Gastrocnemius medialis (tissue), 4 donors: ENCODE measurements around the gene ZNF563. TPM values are rescaled to one million over a fixed set of nuclear protein-coding genes. Genes with fewer than 3 reads are reported as not detected.
"Not testable (repeated sequence)": the region's sequence is repeated elsewhere in the genome, so short reads cannot be mapped to it uniquely, and the experiment has no call there.

ENCODE experiments used
- ATAC-seq, 2 donors: fragments of 150-250 bp; one replicate each; pipeline ENCODE4 v1.9.1; 2016
- DNase-seq, 2 donors: peaks; one replicate each; pipeline ENCODE4 v3.0.0-alpha.2; 2019
- H3K27ac ChIP-seq, 4 donors: fragments of 200-600 bp; sonication (generic); 1 replicate in 1 of 4; 2 replicates in 3 of 4; pipeline ENCODE4 v1.5.1; 2016 to 2018; ENCODE audit warnings: mild to moderate bottlenecking in 2 of 4, moderate library complexity in 1 of 4
- H3K27me3 ChIP-seq, 3 donors: fragments of 200-600 bp; sonication (generic) in 2 of 3; 1 replicate in 1 of 3; 2 replicates in 2 of 3; pipeline versions ENCODE4 v1.5.1 to v1.6.0; 2016 to 2019; ENCODE audit warnings: mild to moderate bottlenecking in 1 of 3, moderate library complexity in 1 of 3
- H3K36me3 ChIP-seq, 2 donors: fragments of 200-600 bp; sonication (generic) in 1 of 2; one replicate each; pipeline ENCODE4 v1.5.1; 2017 to 2018
- H3K4me1 ChIP-seq, 2 donors: fragments of 200-600 bp; sonication (generic) in 1 of 2; one replicate each; pipeline ENCODE4 v1.5.1; 2016 to 2017; ENCODE audit warnings: mild to moderate bottlenecking in 2 of 2
- H3K4me3 ChIP-seq, 4 donors: fragments of 200-600 bp; sonication (generic) in 3 of 4; 1 replicate in 1 of 4; 2 replicates in 3 of 4; pipeline ENCODE4 v1.5.1; 2016 to 2019; ENCODE audit warnings: mild to moderate bottlenecking in 2 of 4
- H3K9me3 ChIP-seq, 3 donors: fragments of 200-600 bp; sonication (generic) in 2 of 3; 1 replicate in 1 of 3; 2 replicates in 2 of 3; pipeline ENCODE4 v1.5.1; 2016 to 2019
- POLR2A ChIP-seq, 2 donors: fragments of 450-650 bp; IDR thresholded peaks; one replicate each; pipeline ENCODE4 v1.6.1; 2017; ENCODE audit warnings: antibody characterized with exemption in 2 of 2, mild to moderate bottlenecking in 2 of 2, moderate library complexity in 2 of 2
- in situ Hi-C, 4 donors: fragments of 200-750 bp; cut with MboI; loops; one replicate each; pipeline versions ENCODE4 v1.15.0 to v1.8.0; 2017; ENCODE audit warnings: low sequenced_read_pairs in 4 of 4
- intact Hi-C: fragments of 100-400 bp; cut with DNase I; formaldehyde crosslinking; loops from one replicate; pipeline ENCODE4 v1.15.1; 2023; ENCODE audit warnings: low total_unique reads
- total RNA-seq, 4 donors: library from RNA; depleted of rRNA; stranded (reverse); fragments of >200 nt; gene quantifications; one replicate each; pipeline versions ENCODE4 v1.1.0 to v1.2.3, GENCODE V29; 2016
- TF ChIP-seq, protein P1 (sequence below), 5 experiments: fragments of 450-650 bp in 3 of 5; fragments of 200-600 bp in 2 of 5; sonication (generic) in 2 of 5; IDR thresholded peaks in 4 of 5; conservative IDR thresholded peaks in 1 of 5; 1 replicate in 4 of 5; 2 replicates in 1 of 5; pipeline ENCODE4 v1.5.1; 2016 to 2019; ENCODE audit warnings: antibody characterized with exemption in 5 of 5, mild to moderate bottlenecking in 3 of 5, moderate library complexity in 3 of 5

Gene ZNF563
- total RNA-seq, 4 donors from 2014 or later, result 1.3 to 2.8 (median 2.2) TPM

GRCh38 chr19:12365236-12366162, 32.1 kb upstream of the ZNF563 start, which contains the start of gene ZNF442:
TSS of gene ZNF442 (minus strand) at chr19:12365683. CDS start at chr19:12363631, 2,052 bp downstream.
- H3K27me3 ChIP-seq, result no peaks in the 10 kb centered on the region
- in situ Hi-C loops, result no loop called here
- DNase-seq (peak; percentile 95 to 96), ATAC-seq (peak; percentile 98 to 99)
- TF ChIP-seq, protein P1, sequence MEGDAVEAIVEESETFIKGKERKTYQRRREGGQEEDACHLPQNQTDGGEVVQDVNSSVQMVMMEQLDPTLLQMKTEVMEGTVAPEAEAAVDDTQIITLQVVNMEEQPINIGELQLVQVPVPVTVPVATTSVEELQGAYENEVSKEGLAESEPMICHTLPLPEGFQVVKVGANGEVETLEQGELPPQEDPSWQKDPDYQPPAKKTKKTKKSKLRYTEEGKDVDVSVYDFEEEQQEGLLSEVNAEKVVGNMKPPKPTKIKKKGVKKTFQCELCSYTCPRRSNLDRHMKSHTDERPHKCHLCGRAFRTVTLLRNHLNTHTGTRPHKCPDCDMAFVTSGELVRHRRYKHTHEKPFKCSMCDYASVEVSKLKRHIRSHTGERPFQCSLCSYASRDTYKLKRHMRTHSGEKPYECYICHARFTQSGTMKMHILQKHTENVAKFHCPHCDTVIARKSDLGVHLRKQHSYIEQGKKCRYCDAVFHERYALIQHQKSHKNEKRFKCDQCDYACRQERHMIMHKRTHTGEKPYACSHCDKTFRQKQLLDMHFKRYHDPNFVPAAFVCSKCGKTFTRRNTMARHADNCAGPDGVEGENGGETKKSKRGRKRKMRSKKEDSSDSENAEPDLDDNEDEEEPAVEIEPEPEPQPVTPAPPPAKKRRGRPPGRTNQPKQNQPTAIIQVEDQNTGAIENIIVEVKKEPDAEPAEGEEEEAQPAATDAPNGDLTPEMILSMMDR (IDR thresholded peaks at IDR 0.05 in 4 of 5, conservative IDR thresholded peaks at IDR 0.05 in 1 of 5), result peak; percentile 49 to 75 (median 58)
- TF ChIP-seq POLR2A (IDR thresholded peaks at IDR 0.05), result peak; percentile 81 to 87
- H3K27ac ChIP-seq, result peak within 1 kb of the TSS; percentile 86 to 97 (median 92)
- H3K9me3 ChIP-seq, result no peaks in the 10 kb centered on the region
- no peaks in the 10 kb centered on the region for H3K36me3 ChIP-seq
- peak within 1 kb of the TSS; percentile 76 to 93 (median 84) for H3K4me3 ChIP-seq
- intact Hi-C loops, result loop anchor here (1.0 to 10.0 kb wide), 6 partner anchors 32 to 381 kb away; partner anchors contain the start of genes ZNF433, ZNF44, ZNF443 and ZNF563
- H3K4me1 ChIP-seq, result peaks cover 6 to 11% of the 10 kb centered on the region in 2 donors

DNA sequence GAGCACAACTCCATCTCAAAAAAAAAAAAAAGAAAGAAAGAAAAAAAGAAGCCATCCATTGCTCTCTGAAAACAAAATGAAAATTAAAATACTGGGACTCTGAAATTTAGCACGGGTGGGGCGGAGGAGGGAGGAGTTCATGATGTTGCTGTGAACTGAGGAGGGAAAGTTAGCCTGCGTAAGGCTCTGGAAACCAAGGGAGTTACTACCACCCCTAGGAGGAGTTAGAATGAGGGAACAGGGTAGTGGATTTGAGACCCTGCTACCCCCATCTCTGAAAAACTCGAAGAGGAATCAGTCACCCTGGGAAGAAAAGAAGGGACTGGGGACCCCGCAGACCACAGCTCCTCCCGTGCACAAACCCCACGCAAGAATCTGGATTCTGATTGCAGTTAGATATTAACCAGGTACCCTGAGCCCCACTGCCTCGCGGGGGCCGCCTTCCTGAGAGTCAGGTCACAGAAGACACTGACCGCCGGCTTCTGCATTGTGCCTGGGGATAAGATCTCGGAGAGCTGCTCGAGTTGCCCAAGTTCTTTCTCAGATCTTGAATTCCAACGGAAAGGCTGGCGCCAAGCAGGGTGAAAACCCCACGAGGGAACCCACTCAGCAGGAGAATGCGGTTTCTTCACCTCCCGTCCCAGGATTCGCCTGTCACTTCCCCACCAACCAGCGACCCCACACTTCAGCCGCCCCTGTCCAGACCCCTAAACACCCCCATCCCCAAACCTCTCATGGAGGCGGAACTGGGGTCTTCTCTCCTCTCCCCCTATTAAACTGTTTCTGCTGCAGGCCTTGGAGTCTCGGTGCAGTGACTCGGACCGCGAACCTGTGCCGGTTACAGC, 31.2 kb upstream of the ZNF563 start:
- peak overlapping the region; percentile 86 to 97 (median 92) for H3K27ac ChIP-seq
- no peak for TF ChIP-seq POLR2A (IDR thresholded peaks at IDR 0.05)
- TF ChIP-seq, protein P1 (IDR thresholded peaks at IDR 0.05 in 4 of 5, conservative IDR thresholded peaks at IDR 0.05 in 1 of 5), result peak in 1 of 5 experiments; percentile 8
- no peaks in the 10 kb centered on the region for H3K27me3 ChIP-seq
- ATAC-seq, result peak in 1 of 2 donors; percentile 4
- H3K9me3 ChIP-seq, result no peaks in the 10 kb centered on the region
- H3K4me3 ChIP-seq, result peak overlapping the region; percentile 76 to 93 (median 84)
- DNase-seq, result peak in 1 of 2 donors; percentile 19
- in situ Hi-C loops (no loop called here), intact Hi-C loops (loop anchor here (1.0 to 10.0 kb wide), 6 partner anchors 31 to 380 kb away; partner anchors contain the start of genes ZNF433, ZNF44, ZNF443 and ZNF563)
- peaks cover 6 to 11% of the 10 kb centered on the region in 2 donors for H3K4me1 ChIP-seq
- no peaks in the 10 kb centered on the region for H3K36me3 ChIP-seq

GRCh38 chr19:12362236-12362635, 28.8 kb upstream of the ZNF563 start:
- DNase-seq, ATAC-seq: not testable (repeated sequence)
- intact Hi-C loops, result loop anchor here (10.0 kb wide), 2 partner anchors 327 to 377 kb away; partner anchors contain the start of gene ZNF433

GRCh38 chr19:12353375-12353774, 19.9 kb upstream of the ZNF563 start:
- DNase-seq (no peak), ATAC-seq (no peak)
- Histone ChIP-seq H3K27me3 (no peaks in the 10 kb centered on the region), H3K27ac (no peak overlapping the region), H3K4me3 (no peak overlapping the region), H3K9me3 (peaks cover 16 to 31% (median 21%) of the 10 kb centered on the region in 3 donors), H3K36me3 (peaks cover 6 to 42% of the 10 kb centered on the region in 2 donors), H3K4me1 (no peaks in the 10 kb centered on the region)
- no peak for TF ChIP-seq POLR2A (IDR thresholded peaks at IDR 0.05)
- intact Hi-C loops (no loop called here), in situ Hi-C loops (no loop called here)

More at GRCh38 chr19:12362236-12362635, 28.8 kb upstream of the ZNF563 start:
- peaks cover 6 to 11% of the 10 kb centered on the region in 2 donors for H3K4me1 ChIP-seq
- H3K27me3 ChIP-seq, H3K4me3 ChIP-seq, H3K9me3 ChIP-seq, H3K27ac ChIP-seq, H3K36me3 ChIP-seq, in situ Hi-C loops: not testable (repeated sequence)

GRCh38 chr19:12350890-12351197, 17.4 kb upstream of the ZNF563 start:
- in situ Hi-C loops (no loop called here), intact Hi-C loops (no loop called here)
- Histone ChIP-seq H3K9me3 (peaks cover 16 to 45% (median 25%) of the 10 kb centered on the region in 3 donors), H3K27ac (no peak overlapping the region), H3K4me1 (no peaks in the 10 kb centered on the region), H3K27me3 (no peaks in the 10 kb centered on the region), H3K4me3 (peak overlapping the region in 1 of 4 donors; percentile 34), H3K36me3 (peaks cover 6 to 42% of the 10 kb centered on the region in 2 donors)
- DNase-seq (no peak), ATAC-seq (no peak)
- TF ChIP-seq, protein P1 (IDR thresholded peaks at IDR 0.05 in 4 of 5, conservative IDR thresholded peaks at IDR 0.05 in 1 of 5), result no peak
- no peak for TF ChIP-seq POLR2A (IDR thresholded peaks at IDR 0.05)
